ENCODE measurements around the gene FAM3D.

Gene FAM3D

DNA sequence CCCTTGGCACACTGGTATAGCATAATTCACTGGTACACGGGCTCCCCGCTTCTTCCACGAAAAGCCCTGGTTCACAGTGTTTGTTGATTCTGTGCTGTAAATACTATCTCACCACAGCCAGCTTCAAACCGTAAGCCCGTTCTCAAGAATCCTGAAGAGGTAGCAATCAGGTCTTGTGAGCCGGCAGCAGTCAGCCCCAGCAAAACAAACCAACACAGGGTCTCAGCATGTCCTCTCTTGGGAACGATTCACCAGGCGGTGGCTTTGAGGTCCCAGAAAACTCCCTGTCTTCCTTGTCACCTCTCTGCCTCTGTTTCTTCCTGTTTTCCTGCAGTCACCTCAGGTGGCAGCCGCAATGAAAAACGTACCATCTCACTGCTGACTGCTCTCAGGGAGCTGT, 19.1 kb upstream of the FAM3D start:
- TF ChIP-seq, protein P1, sequence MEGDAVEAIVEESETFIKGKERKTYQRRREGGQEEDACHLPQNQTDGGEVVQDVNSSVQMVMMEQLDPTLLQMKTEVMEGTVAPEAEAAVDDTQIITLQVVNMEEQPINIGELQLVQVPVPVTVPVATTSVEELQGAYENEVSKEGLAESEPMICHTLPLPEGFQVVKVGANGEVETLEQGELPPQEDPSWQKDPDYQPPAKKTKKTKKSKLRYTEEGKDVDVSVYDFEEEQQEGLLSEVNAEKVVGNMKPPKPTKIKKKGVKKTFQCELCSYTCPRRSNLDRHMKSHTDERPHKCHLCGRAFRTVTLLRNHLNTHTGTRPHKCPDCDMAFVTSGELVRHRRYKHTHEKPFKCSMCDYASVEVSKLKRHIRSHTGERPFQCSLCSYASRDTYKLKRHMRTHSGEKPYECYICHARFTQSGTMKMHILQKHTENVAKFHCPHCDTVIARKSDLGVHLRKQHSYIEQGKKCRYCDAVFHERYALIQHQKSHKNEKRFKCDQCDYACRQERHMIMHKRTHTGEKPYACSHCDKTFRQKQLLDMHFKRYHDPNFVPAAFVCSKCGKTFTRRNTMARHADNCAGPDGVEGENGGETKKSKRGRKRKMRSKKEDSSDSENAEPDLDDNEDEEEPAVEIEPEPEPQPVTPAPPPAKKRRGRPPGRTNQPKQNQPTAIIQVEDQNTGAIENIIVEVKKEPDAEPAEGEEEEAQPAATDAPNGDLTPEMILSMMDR (IDR thresholded peaks at IDR 0.05; ENCODE audit: low read depth, low read length, missing control alignments): no peak
- no peak for DNase-seq (ENCODE audit: low read depth)
- H3K4me3 ChIP-seq (ENCODE audit: low read depth, low read length): no peak overlapping the region
- in situ Hi-C loops (cut with HindIII; ENCODE audit: low sequenced_read_pairs): no loop called here

- no peak overlapping the region for H3K4me3 ChIP-seq (ENCODE audit: low read depth, low read length)
- DNase-seq (ENCODE audit: low read depth): no peak
- in situ Hi-C loops (cut with HindIII; ENCODE audit: low sequenced_read_pairs): no loop called here
- TF ChIP-seq, protein P1 (IDR thresholded peaks at IDR 0.05; ENCODE audit: low read depth, low read length, missing control alignments): no peak
Observed at GRCh38 chr3:58683466-58683865, 16.9 kb upstream of the FAM3D start.

DNA sequence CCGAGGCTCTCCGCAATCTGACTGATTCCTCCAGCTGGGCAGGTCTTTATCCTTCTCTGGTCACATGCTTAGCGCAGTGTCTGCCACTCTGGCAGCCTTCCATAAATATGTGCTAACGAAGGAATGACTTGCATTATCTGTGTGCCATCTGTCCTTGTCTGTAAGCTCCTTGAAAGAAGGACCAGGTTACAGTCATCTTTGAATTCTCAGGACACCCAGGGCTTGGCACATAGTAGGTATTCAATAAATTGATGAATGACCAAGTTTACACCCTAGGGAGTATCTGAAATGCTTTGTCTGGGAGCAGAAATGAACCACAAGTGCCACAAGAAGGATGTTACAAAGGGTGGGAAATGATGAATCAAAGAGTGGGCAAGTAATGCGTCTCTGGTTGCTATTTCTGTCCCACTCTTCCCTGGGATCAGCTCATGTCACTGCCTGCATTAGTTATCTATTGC, 16.5 kb upstream of the FAM3D start:
- no peak overlapping the region for H3K4me3 ChIP-seq (ENCODE audit: low read depth, low read length)
- DNase-seq (ENCODE audit: low read depth): no peak
- TF ChIP-seq, protein P1 (IDR thresholded peaks at IDR 0.05; ENCODE audit: low read depth, low read length, missing control alignments): no peak
- in situ Hi-C loops (cut with HindIII; ENCODE audit: low sequenced_read_pairs): no loop called here

DNA sequence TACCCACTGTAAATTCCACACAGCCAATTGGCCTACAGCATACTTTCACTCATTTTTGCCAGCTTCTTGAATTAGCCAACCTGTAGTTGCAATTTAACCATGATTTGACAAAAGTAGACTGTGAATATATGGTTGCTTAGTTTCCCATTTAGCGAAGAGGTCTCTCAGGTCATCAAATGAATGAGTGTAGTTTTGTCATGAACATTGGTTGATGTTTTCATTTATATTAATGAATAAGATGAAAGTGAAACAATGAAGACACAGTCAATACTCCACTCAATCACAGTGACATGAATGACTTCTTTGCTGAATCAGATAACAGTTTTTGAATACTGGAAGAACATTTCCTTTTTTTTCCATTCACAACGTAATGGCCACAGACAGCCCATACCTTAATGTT, 15.3 kb upstream of the FAM3D start:
- H3K4me3 ChIP-seq (ENCODE audit: low read depth, low read length): no peak overlapping the region
- in situ Hi-C loops (cut with HindIII; ENCODE audit: low sequenced_read_pairs): no loop called here
- TF ChIP-seq, protein P1 (IDR thresholded peaks at IDR 0.05; ENCODE audit: low read depth, low read length, missing control alignments): no peak
- no peak for DNase-seq (ENCODE audit: low read depth)

DNA sequence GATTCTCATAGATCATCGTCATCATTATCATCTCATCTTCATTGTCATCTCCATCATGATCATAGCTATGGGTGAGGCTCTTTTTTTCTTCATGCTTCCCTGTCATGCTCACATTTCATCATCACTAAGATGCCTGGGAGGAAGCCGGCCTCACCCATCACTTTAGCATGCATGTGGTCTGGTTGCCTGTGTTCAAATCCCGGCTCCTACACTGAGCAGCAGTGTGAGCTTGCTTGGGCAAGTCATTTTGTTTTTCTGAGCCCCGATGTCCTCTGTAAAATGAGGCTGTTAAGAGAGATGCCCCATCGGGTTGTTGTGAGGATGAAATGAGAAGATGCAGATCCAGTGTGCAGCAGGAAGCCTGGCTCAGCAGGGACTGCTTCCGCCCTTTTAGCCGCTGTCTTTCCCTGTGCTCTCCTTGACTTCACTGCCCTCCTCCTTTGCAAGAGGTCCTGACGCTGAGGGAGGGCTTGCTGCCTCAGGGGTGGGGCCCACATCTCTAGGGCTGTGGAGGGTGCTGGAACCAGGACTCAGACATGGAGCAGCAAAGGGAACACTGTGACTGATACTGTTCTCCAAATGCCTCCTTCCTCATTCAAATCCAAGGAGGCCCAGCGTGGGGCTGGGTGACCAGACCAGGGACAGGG, 14.4 kb upstream of the FAM3D start:
- in situ Hi-C loops (cut with HindIII; ENCODE audit: low sequenced_read_pairs): no loop called here
- no peak for DNase-seq (ENCODE audit: low read depth)
- TF ChIP-seq, protein P1 (IDR thresholded peaks at IDR 0.05; ENCODE audit: low read depth, low read length, missing control alignments): no peak
- H3K4me3 ChIP-seq (ENCODE audit: low read depth, low read length): no peak overlapping the region

DNA sequence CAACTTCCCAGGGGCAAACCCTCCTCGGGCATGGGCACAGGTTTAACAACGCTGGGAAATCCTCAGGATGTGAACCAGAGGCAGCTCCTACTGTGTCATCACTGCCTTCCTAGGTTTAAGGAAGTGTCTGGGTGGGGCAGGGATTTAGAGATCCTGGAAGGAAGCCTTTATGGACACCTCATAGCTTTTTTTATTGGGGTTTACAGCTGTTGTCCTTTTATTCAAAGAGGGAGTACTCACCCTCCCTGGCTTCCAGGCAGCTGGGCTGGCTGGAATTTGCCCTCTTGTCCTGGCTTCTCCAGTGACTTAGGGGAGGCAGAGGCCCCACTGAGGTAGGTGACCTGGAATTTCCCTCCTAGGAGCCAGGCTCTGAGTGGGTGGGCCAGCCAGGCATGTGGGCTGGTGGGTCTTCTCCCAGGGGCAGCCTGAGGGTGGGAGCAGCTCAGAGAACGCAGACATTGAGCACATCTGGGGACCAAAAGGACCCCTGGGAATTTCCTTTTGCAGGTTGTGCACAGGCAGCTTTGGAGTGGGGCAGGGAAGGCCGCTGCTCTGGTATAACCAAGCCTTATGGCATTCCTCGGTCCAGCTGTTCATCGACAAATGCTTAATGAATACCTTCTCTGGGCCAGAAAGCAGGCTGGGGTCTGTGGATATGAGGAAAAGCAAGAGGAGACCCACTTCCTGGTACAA, 13.5 kb upstream of the FAM3D start:
- TF ChIP-seq, protein P1 (IDR thresholded peaks at IDR 0.05; ENCODE audit: low read depth, low read length, missing control alignments): no peak
- H3K4me3 ChIP-seq (ENCODE audit: low read depth, low read length): no peak overlapping the region
- DNase-seq (ENCODE audit: low read depth): no peak
- in situ Hi-C loops (cut with HindIII; ENCODE audit: low sequenced_read_pairs): no loop called here
